ENCODE data around the gene RBP5.

RBP5 gene

GRCh38 chr12:7089196-7089871 lies 39.4 kb downstream of the RBP5 start:
- Mint-ChIP-seq H3K27me3 (no peaks in the 10 kb centered on the region), H3K27ac (no peak overlapping the region), H3K4me1 (peaks cover 17% of the 10 kb centered on the region), H3K4me3 (no peak overlapping the region), H3K9me3 (no peaks in the 10 kb centered on the region)
- ATAC-seq (no peak), DNase-seq (no peak)

- H3K4me1 Mint-ChIP-seq = no peaks in the 10 kb centered on the region
- ATAC-seq = no peak
- no peak overlapping the region for H3K4me3 Mint-ChIP-seq
- H3K27ac Mint-ChIP-seq = no peak overlapping the region
- no peak for DNase-seq
- H3K9me3 Mint-ChIP-seq = peaks cover 7 to 8% of the 10 kb centered on the region in 2 donors
- no peaks in the 10 kb centered on the region for H3K27me3 Mint-ChIP-seq
These were observed 45.6 kb downstream of the RBP5 start for GRCh38 chr12:7083125-7083524.

GRCh38 chr12:7081037-7081436 lies 47.7 kb downstream of the RBP5 start:
- no peaks in the 10 kb centered on the region for H3K27me3 Mint-ChIP-seq
- peaks cover 7 to 8% of the 10 kb centered on the region in 2 donors for H3K9me3 Mint-ChIP-seq
- ATAC-seq (no peak), DNase-seq (no peak)
- H3K27ac Mint-ChIP-seq = no peak overlapping the region
- H3K4me3 Mint-ChIP-seq = no peak overlapping the region
- no peaks in the 10 kb centered on the region for H3K4me1 Mint-ChIP-seq

- no peak overlapping the region for H3K4me3 Mint-ChIP-seq
- DNase-seq (no peak), ATAC-seq (no peak)
These were observed 48.9 kb downstream of the RBP5 start for GRCh38 chr12:7079826-7080125.

GRCh38 chr12:7078163-7078562 lies 50.5 kb downstream of the RBP5 start:
- ATAC-seq (no peak), DNase-seq (no peak)
- Mint-ChIP-seq H3K9me3 (peaks cover 3 to 4% of the 10 kb centered on the region in 2 donors), H3K27ac (no peak overlapping the region), H3K4me1 (no peaks in the 10 kb centered on the region), H3K4me3 (no peak overlapping the region), H3K27me3 (peaks cover 11% of the 10 kb centered on the region)

More at GRCh38 chr12:7079826-7080125, 48.9 kb downstream of the RBP5 start:
- Mint-ChIP-seq H3K27me3 (peaks cover 11% of the 10 kb centered on the region), H3K9me3 (peaks cover 7 to 8% of the 10 kb centered on the region in 2 donors), H3K4me1 (no peaks in the 10 kb centered on the region), H3K27ac (no peak overlapping the region)

GRCh38 chr12:7076493-7076892 lies 52.2 kb downstream of the RBP5 start:
- H3K27ac Mint-ChIP-seq = no peak overlapping the region
- H3K4me1 Mint-ChIP-seq = no peaks in the 10 kb centered on the region
- H3K27me3 Mint-ChIP-seq = peaks cover 23% of the 10 kb centered on the region
- no peak for DNase-seq
- H3K4me3 Mint-ChIP-seq = no peak overlapping the region
- no peak for ATAC-seq
- no peaks in the 10 kb centered on the region for H3K9me3 Mint-ChIP-seq

GRCh38 chr12:7075939-7076338 lies 52.8 kb downstream of the RBP5 start:
- no peak for DNase-seq
- Mint-ChIP-seq H3K27ac (no peak overlapping the region), H3K4me1 (no peaks in the 10 kb centered on the region), H3K27me3 (peaks cover 23% of the 10 kb centered on the region), H3K4me3 (no peak overlapping the region), H3K9me3 (no peaks in the 10 kb centered on the region)
- no peak for ATAC-seq

- no peak for DNase-seq
- no peak for ATAC-seq
- H3K27ac Mint-ChIP-seq = peak overlapping the region in 1 of 2 donors; percentile 5
These were observed 53.2 kb downstream of the RBP5 start for GRCh38 chr12:7075518-7075917.

GRCh38 chr12:7073946-7074345 lies 54.7 kb downstream of the RBP5 start:
- ATAC-seq (no peak), DNase-seq (no peak)
- Mint-ChIP-seq H3K4me3 (no peak overlapping the region), H3K27ac (no peak overlapping the region), H3K9me3 (no peaks in the 10 kb centered on the region), H3K4me1 (no peaks in the 10 kb centered on the region), H3K27me3 (peaks cover 23% of the 10 kb centered on the region)

More at GRCh38 chr12:7075518-7075917, 53.2 kb downstream of the RBP5 start:
- H3K9me3 Mint-ChIP-seq = no peaks in the 10 kb centered on the region
- no peaks in the 10 kb centered on the region for H3K4me1 Mint-ChIP-seq
- no peak overlapping the region for H3K4me3 Mint-ChIP-seq
- H3K27me3 Mint-ChIP-seq = peaks cover 23% of the 10 kb centered on the region
